Stimulated activated CD4-positive, alpha-beta T cell treated with anti-CD3 and anti-CD28 coated beads, Interleukin-15, amount 100 ng/mL, for 48 hours (primary cell): ENCODE results near the gene FERD3L.

Experiments used
- DNase-seq, 2 donors: peaks; one replicate each; pipeline ENCODE4 v3.0.0-alpha.2; 2020; ENCODE audit warnings: low read depth in 2 of 2

The FERD3L gene

GRCh38 chr7:19117091-19117869 lies 27.9 kb downstream of the FERD3L start, which contains the start of gene TWIST1:
Gene TWIST1, minus strand, starts transcription at chr7:19117636. Its CDS starts 315 bp downstream, at chr7:19117321.
- no peak for DNase-seq

GRCh38 chr7:19116121-19117090 lies 28.8 kb downstream of the FERD3L start:
- DNase-seq = no peak

- no peak for DNase-seq
Observed at GRCh38 chr7:19114551-19114855, 30.7 kb downstream of the FERD3L start.

GRCh38 chr7:19113855-19114550 lies 31.2 kb downstream of the FERD3L start:
- no peak for DNase-seq

GRCh38 chr7:19113002-19113350 lies 32.2 kb downstream of the FERD3L start:
- DNase-seq = no peak

GRCh38 chr7:19112274-19113001 lies 32.8 kb downstream of the FERD3L start:
- DNase-seq = no peak

GRCh38 chr7:19111474-19112273 lies 33.5 kb downstream of the FERD3L start:
- DNase-seq = no peak

- DNase-seq = no peak
Observed at GRCh38 chr7:19110776-19111175, 34.4 kb downstream of the FERD3L start.

- no peak for DNase-seq
Observed at GRCh38 chr7:19110026-19110730, 35.0 kb downstream of the FERD3L start.

GRCh38 chr7:19109000-19109946 lies 35.9 kb downstream of the FERD3L start:
- no peak for DNase-seq

- no peak for DNase-seq
Observed at GRCh38 chr7:19107356-19108146, 37.7 kb downstream of the FERD3L start.

- no peak for DNase-seq
Observed at GRCh38 chr7:19107081-19107355, 38.2 kb downstream of the FERD3L start.

GRCh38 chr7:19106241-19107080 lies 38.8 kb downstream of the FERD3L start:
- DNase-seq = no peak

GRCh38 chr7:19105546-19105945 lies 39.7 kb downstream of the FERD3L start:
- DNase-seq = no peak

- no peak for DNase-seq
Observed at GRCh38 chr7:19104811-19105210, 40.4 kb downstream of the FERD3L start.

GRCh38 chr7:19102884-19103283 lies 42.3 kb downstream of the FERD3L start:
- DNase-seq = no peak

- DNase-seq = no peak
Observed at GRCh38 chr7:19101909-19102308, 43.3 kb downstream of the FERD3L start.
